GM15510 (cell line): Measurements from ENCODE around the gene AEN.

Source experiments
- POLR2A ChIP-seq: IDR thresholded peaks from 3 replicates; pipeline ENCODE4 v1.6.1; 2011; ENCODE audit warnings: borderline replicate concordance; ENCODE audit not compliant: insufficient read length; ENCODE audit errors: extremely low read depth

Gene AEN

GRCh38 chr15:88608607-88609181, 12.4 kb upstream of the AEN start:
- TF ChIP-seq POLR2A, result no peak

DNA sequence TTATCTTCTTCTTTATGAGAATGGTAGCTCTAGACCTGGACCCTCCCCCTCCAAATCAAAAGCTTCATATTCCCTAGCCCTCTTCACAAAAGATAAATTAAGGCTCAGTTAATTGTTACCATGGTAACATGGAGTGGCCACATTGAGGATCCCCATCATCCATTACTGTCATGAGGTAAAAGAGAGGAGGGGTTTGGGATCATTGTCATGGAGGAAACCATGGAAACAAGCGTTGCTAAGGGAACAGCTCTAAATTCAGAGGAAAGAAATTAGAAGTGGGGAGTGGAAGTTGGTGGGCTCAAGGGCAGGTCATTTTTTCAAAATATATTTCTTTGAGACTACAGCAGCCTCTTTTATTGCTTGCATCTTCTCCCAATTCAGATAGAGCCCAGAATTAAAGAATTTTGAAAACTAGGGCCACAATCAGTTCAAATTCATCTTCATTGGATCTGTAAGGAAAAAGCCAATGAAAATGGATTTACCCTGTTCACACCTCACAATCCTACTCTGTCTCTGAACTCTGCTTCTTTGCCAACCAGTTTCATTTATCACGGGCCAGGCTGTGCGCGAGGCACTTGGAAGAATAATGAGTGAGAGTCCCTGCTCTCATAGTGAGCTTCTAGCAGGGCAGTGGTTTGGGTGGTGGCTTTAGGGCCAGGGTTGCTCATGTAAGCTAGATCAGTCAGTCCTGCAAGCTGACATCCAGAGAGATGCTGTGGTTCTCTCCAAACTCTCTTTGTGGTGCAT, 11.6 kb upstream of the AEN start:
- no peak for TF ChIP-seq POLR2A

DNA sequence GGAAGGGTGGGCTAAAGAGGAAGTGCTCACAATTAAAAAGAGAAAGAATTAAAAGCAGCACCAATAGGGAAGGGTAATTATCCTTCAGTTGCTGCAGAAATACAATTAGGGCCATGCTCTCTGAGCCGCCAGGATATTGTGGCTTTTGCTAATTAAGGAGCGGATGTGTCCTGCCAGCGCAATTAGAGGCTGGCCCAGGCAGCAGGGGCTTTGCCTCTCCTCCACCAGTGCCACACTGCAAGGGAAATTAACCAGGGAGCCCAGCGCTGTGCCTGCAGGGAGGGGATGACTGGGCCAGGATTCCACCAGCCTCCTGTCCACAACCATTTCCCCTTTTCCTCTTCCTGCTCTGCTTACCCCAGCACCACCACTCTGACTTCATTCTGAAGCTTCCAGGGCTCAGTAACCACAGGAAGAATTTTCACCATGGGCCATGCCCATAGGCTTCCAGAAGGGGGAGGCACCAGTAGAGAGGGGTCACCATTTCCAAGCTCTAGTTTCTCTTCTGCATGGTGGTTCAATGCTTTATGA, 10.4 kb upstream of the AEN start:
- no peak for TF ChIP-seq POLR2A

- no peak for TF ChIP-seq POLR2A
These were observed 8.8 kb upstream of the AEN start for GRCh38 chr15:88612186-88612796.

GRCh38 chr15:88613074-88613944, 7.8 kb upstream of the AEN start:
- TF ChIP-seq POLR2A, result no peak

DNA sequence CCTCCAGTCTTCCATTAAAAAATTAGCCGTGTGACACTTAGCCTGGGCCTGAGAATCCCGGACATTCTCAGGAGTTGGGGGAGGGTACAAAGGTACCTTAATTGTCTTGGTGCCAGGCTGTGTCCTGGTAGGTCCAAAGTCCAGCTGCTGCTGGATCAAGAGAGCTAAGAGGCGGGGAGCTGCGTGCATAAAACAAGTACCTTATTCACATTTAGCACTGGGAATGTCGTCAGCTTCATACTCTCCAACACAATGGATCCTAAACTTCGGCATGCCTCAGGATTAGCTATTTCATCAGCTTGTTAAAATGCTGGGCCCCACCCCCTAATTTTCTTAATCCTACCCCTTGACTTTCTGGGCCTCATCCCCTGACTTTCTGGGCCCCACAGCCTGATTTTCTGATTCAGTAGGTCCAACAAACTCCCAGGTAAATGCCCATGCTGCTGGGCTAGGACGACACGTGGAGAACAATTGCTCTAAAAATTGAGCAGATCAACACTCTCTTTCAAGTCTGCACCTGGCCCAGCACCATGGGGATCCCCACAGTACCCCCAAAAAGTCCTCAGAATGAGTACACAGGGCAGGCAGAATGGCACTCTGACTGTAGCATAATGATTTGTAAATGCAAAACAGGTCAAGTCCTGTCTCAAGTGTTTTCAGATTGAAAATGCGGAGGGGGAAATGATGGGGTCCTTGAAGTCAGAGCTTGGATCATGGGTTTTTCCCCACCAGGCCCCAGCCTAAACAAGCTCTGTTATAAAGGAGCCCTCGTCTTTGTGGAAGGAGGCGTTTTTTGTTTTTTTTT, 5.6 kb upstream of the AEN start:
- no peak for TF ChIP-seq POLR2A

GRCh38 chr15:88616240-88616639, 4.9 kb upstream of the AEN start:
- TF ChIP-seq POLR2A, result no peak

DNA sequence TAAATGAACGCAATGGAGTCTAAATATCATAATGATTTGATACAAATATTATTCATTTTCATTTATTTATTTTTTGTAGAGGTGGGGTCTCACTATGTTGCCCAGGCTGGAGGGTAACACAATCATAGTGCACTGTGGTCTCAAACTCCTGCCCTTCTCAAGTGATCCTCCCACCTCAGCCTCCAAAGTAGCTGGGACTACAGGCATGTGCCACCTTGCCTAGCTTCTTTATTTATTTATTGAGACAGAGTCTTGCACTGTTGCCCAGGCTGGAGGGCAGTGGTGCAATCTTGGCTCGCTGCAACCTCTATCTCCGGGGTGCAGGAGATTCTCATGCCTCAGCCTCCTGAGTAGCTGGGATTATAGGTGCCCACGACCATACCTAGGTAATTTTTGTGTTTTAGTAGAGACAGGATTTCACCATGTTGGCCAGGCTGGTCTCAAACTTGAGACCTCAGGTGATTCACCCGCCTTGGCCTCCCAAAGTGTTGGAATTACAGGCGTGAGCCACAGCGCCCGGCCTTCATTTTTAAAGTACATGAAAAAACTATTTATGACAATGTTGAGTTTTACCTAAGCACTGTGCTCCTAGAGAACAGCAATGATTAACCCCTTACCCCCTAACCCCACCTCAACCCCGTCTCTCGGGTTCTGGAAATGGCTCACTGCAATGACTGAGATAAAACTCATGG, 4.0 kb upstream of the AEN start:
- no peak for TF ChIP-seq POLR2A

- no peak for TF ChIP-seq POLR2A
These were observed 3.4 kb upstream of the AEN start for GRCh38 chr15:88617790-88618189.

GRCh38 chr15:88618686-88619085, 2.5 kb upstream of the AEN start:
- TF ChIP-seq POLR2A, result no peak

DNA sequence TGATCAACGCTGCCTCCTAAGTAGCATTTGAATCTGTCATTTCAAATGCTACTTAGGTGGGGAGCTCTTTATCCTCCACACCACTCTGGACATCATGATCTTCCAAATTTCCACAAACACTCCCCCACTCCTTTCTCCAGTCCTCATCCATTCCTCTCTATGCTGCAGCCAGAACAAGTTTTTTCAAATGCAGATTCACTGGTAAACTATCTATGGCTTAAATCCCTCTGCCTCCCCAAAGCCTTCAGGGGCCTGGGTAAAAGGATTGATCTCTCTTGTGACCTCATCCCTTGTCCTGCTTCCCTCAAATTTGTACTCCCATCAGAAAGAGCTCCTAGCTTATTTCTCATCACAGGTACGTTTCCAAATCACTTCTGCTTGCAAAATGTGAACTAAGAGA, 1.3 kb upstream of the AEN start:
- TF ChIP-seq POLR2A, result no peak

DNA sequence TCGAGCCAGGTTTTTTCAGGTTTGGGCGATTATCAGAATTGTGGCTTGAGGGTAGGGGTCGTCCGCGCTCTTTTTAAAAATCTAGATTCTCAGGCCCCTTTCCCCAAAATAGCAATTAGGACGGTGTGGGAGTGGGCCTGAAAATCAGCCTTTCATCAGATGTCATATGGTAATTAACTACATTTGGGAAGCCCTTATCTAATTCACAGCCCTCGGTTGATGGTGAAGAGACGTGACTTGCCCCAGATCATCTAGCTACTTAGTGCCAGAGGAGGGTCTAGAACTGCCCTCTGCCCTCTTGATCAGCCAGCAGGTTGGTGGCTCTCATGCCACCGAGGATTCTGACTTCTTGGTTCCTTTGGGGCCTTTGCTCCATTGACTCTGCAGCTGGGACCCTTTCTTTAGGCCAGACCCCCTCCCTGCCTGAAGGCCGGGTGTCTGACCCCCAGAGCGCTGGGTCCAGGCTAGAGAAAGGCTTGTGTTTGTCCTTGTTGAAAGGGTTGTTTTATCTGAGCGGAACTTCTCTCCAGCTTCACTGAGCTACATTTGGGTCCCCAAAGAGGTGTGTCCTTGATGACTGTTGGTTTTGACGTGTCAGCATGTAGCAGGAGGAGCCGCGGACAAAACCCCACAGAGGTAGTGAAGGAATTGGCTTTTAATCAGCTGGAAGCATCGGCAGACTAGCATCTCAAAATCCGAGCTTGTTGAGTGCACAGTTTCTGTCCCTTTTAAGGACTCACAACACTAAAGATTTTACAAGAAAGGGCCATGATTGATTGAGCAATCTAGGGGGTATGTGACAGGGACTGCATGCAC, 857 bp downstream of the AEN start:
- peak; percentile 33 for TF ChIP-seq POLR2A

GRCh38 chr15:88622605-88622975, 1.4 kb downstream of the AEN start:
- TF ChIP-seq POLR2A, result no peak

DNA sequence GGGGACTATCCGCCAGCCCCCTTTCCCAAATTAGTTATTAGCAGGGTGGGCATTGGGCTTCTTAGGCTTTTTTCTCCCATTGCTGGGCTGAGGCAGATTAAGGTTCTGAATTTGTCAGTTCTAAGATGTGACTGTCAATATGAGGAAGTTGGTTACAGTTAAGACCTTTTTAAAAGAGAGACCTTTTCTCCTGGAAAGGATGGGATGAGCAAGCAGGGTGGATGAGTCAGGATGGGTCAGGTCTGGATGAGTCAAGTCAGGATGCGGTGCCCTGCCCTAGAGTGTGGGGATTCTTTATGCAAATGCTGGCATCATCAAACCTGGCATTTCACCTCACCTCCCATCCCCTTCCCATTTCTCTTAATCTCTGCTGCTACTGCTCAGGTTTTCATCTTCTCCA, 1.9 kb downstream of the AEN start:
- TF ChIP-seq POLR2A, result no peak

GRCh38 chr15:88623632-88624031, 2.5 kb downstream of the AEN start:
- no peak for TF ChIP-seq POLR2A
